ENCODE results near the gene IFNL2. TPM values are rescaled to one million over a fixed set of nuclear protein-coding genes. Genes with fewer than 3 reads are reported as not detected.

The IFNL2 gene
- total and polyA plus RNA-seq, 8 donors = not detected

- TF ChIP-seq, protein P1, sequence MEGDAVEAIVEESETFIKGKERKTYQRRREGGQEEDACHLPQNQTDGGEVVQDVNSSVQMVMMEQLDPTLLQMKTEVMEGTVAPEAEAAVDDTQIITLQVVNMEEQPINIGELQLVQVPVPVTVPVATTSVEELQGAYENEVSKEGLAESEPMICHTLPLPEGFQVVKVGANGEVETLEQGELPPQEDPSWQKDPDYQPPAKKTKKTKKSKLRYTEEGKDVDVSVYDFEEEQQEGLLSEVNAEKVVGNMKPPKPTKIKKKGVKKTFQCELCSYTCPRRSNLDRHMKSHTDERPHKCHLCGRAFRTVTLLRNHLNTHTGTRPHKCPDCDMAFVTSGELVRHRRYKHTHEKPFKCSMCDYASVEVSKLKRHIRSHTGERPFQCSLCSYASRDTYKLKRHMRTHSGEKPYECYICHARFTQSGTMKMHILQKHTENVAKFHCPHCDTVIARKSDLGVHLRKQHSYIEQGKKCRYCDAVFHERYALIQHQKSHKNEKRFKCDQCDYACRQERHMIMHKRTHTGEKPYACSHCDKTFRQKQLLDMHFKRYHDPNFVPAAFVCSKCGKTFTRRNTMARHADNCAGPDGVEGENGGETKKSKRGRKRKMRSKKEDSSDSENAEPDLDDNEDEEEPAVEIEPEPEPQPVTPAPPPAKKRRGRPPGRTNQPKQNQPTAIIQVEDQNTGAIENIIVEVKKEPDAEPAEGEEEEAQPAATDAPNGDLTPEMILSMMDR (IDR thresholded peaks at IDR 0.05) = no peak
- TF ChIP-seq POLR2A (IDR thresholded peaks at IDR 0.05) (no peak), EP300 (IDR thresholded peaks at IDR 0.05) (no peak), POLR2AphosphoS5 (IDR thresholded peaks at IDR 0.05) (no peak)
- intact Hi-C loops (cut with DNase I; ENCODE audit: low total_unique reads) = no loop called here
These were observed 16.4 kb upstream of the IFNL2 start for GRCh38 chr19:39251846-39252245.

DNA sequence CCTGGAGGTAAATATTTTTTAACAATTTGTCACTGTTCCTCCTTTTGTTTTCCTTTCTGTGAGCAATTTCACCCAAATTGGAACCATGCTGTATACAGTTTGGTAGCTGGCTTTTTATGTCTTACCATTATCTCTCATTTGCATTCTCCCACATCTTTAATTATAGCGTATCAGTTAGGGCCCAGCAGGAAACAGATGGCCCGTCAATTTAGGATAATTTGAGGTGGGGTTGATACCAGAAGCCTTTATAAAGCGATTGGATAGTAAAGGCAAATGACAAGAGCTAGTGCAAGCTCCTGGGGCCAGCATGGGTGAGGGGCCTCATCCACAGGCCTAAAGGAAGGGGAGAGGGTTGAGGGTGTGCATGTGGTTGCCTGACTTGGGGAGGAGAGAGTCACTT is 15.7 kb upstream of the IFNL2 start:
- peaks cover 6 to 10% (median 7%) of the 10 kb centered on the region in 4 donors for H3K4me1 ChIP-seq
- peaks cover 15 to 57% (median 23%) of the 10 kb centered on the region in 3 donors for H3K27me3 ChIP-seq
- 71 to 86% (median 79%) methylated on average over 3 of the region's 3 CpGs for WGBS, 5 donors
- H3K36me3 ChIP-seq = no peaks in the 10 kb centered on the region
- H3K9me3 ChIP-seq = no peaks in the 10 kb centered on the region
- intact Hi-C loops (cut with DNase I; ENCODE audit: low total_unique reads) = no loop called here
- DNase-seq = no peak
- no peak overlapping the region for H3K4me3 ChIP-seq
- H3K27ac ChIP-seq = no peak overlapping the region
- TF ChIP-seq EP300 (IDR thresholded peaks at IDR 0.05) (no peak), POLR2AphosphoS5 (IDR thresholded peaks at IDR 0.05) (no peak), POLR2A (IDR thresholded peaks at IDR 0.05) (no peak)
- TF ChIP-seq, protein P1 (IDR thresholded peaks at IDR 0.05) = no peak

More at GRCh38 chr19:39251846-39252245, 16.4 kb upstream of the IFNL2 start:
- Histone ChIP-seq H3K27me3 (peaks cover 19 to 63% (median 29%) of the 10 kb centered on the region in 3 donors), H3K36me3 (no peaks in the 10 kb centered on the region), H3K9me3 (no peaks in the 10 kb centered on the region), H3K4me3 (no peak overlapping the region), H3K4me1 (peaks cover 11 to 17% (median 12%) of the 10 kb centered on the region in 4 donors), H3K27ac (no peak overlapping the region)
- 46 to 57% (median 54%) methylated on average over 3 of the region's 3 CpGs for WGBS, 5 donors
- DNase-seq = no peak

- TF ChIP-seq POLR2AphosphoS5 (IDR thresholded peaks at IDR 0.05) (no peak), POLR2A (IDR thresholded peaks at IDR 0.05) (no peak), EP300 (IDR thresholded peaks at IDR 0.05) (no peak)
- TF ChIP-seq, protein P1 (IDR thresholded peaks at IDR 0.05) = no peak
- Histone ChIP-seq H3K27ac (no peak overlapping the region), H3K9me3 (no peaks in the 10 kb centered on the region), H3K4me1 (no peaks in the 10 kb centered on the region), H3K27me3 (peaks cover 4 to 51% (median 12%) of the 10 kb centered on the region in 3 donors), H3K4me3 (no peak overlapping the region), H3K36me3 (no peaks in the 10 kb centered on the region)
- WGBS, 5 donors = 83 to 89% (median 86%) methylated on average over 8 of the region's 8 CpGs
- no peak for DNase-seq
- intact Hi-C loops (cut with DNase I; ENCODE audit: low total_unique reads) = no loop called here
These were observed 14.6 kb upstream of the IFNL2 start for GRCh38 chr19:39253374-39254149.

DNA sequence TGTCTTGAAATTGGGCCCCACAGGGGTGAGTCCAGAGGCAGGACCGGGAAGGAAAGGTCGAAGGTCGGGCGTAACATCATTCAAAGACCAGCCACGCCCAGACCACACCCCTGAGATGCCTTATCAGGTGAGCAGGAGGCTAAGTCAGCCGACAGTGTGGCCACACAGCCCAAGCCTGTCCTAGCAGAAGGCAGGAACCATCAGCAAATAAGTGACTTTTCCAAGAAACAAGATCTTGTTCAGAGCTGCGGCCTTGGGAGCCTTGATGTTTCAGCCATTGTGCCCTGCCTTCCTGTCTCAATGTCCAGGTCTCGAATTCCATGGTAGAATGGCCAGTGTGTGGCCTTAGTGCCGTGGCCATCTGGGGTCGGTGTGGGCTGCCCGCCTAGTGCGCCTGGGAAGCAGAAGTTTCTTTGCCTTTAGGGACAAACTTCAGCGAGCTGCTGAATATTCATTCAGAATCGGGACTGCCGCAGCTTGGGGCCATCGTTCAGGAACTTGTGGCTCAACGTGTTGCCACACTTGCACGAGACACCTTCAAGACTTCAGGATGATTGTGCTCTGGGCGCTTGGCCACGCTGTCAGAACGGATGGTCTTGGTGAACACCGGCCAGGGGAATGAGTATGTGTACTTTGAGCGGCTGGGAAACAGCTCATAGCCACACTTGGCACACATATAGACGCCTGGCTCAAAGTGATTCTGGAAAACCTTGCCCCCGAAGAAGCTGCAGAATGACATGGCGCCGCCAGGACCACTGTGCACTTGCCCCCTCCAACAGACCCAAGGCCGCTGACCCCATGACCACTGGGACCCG is 13.5 kb upstream of the IFNL2 start:
- TF ChIP-seq POLR2AphosphoS5 (IDR thresholded peaks at IDR 0.05) = no peak
- intact Hi-C loops (cut with DNase I; ENCODE audit: low total_unique reads) = no loop called here
- no peaks in the 10 kb centered on the region for H3K36me3 ChIP-seq
- no peak overlapping the region for H3K4me3 ChIP-seq
- no peaks in the 10 kb centered on the region for H3K9me3 ChIP-seq
- H3K27me3 ChIP-seq = peaks cover 0 to 41% (median 2%) of the 10 kb centered on the region in 3 donors
- DNase-seq = no peak
- WGBS, 5 donors = 81 to 88% (median 85%) methylated on average over 29 of the region's 29 CpGs
- H3K4me1 ChIP-seq = no peaks in the 10 kb centered on the region
- no peak overlapping the region for H3K27ac ChIP-seq
